Amniotic stem cell (primary cell): Measurements from ENCODE around the gene OR11A1.

Experiments used
- DNase-seq: peaks from one replicate; lab custom pipeline; 2025; lab: John Stamatoyannopoulos, UW

OR11A1 gene

GRCh38 chr6:29388533-29388932 lies 68.3 kb downstream of the OR11A1 start:
- no peak for DNase-seq

GRCh38 chr6:29376003-29376402 lies 80.9 kb downstream of the OR11A1 start:
- no peak for DNase-seq
